ENCODE data around the gene PEMT.

Gene PEMT

GRCh38 chr17:17553217-17554195 is 38.0 kb downstream of the PEMT start:
- DNase-seq, result no peak

- DNase-seq, result no peak
Measured at GRCh38 chr17:17552351-17553216, 38.9 kb downstream of the PEMT start.

GRCh38 chr17:17551361-17551760 is 40.1 kb downstream of the PEMT start:
- DNase-seq, result no peak

- no peak for DNase-seq
Measured at GRCh38 chr17:17549732-17550366, 41.7 kb downstream of the PEMT start.

- no peak for DNase-seq
Measured at GRCh38 chr17:17548044-17548443, 43.5 kb downstream of the PEMT start.

- no peak for DNase-seq
Measured at GRCh38 chr17:17547210-17547764, 44.2 kb downstream of the PEMT start.

- DNase-seq, result no peak
Measured at GRCh38 chr17:17546399-17547185, 44.9 kb downstream of the PEMT start.

GRCh38 chr17:17545984-17546383 is 45.5 kb downstream of the PEMT start:
- DNase-seq, result no peak

- no peak for DNase-seq
Measured at GRCh38 chr17:17545031-17545820, 46.3 kb downstream of the PEMT start.

- DNase-seq, result no peak
Measured at GRCh38 chr17:17542906-17543635, 48.4 kb downstream of the PEMT start.

GRCh38 chr17:17541640-17542001 is 49.9 kb downstream of the PEMT start:
- DNase-seq, result no peak

GRCh38 chr17:17540935-17541639 is 50.4 kb downstream of the PEMT start:
- no peak for DNase-seq

GRCh38 chr17:17540278-17540906 is 51.1 kb downstream of the PEMT start:
- no peak for DNase-seq

GRCh38 chr17:17539591-17539990 is 51.9 kb downstream of the PEMT start:
- DNase-seq, result no peak

- peak in 2 of 4 experiments; percentile 28 to 31 for DNase-seq
Measured at GRCh38 chr17:17538417-17539391, 52.8 kb downstream of the PEMT start.

GRCh38 chr17:17537311-17538099 is 54.0 kb downstream of the PEMT start:
- DNase-seq, result no peak

- no peak for DNase-seq
Measured at GRCh38 chr17:17536702-17537101, 54.8 kb downstream of the PEMT start.

Data from suppressor macrophage (primary cell).